Measurements from ENCODE around the gene NRCAM. TPM values are rescaled to one million over a fixed set of nuclear protein-coding genes. Genes with fewer than 3 reads are reported as not detected.

Gene NRCAM
- total RNA-seq, 2 experiments from 2014 or later: 3.4 to 7.0 TPM

DNA sequence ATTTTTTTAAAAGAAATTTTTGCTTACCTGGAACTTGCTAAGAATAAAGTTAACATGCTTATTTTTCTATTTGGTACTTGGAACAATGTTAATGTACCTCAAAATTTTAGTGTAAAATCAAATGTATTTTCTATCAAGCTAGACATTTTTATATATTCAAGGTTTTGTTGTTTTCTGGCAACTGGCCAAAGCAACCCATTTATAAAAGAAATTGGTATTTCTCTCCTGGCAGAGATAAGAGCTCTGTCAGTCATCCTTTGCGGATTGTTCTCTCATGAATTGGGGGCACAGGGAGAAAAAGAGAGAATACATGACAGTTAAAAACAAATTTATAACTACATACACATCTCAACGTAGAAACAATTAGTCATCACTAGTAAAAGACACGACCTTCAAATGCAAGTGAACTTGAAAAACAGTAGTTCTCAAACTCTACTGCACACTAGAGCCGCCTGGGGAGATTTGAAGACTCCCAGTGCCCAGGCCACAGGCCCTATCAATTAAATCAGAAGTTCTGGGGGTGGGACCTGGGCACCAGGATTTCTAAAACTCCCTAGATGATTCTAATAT is 173.7 kb downstream of the NRCAM start:
- Mint-ChIP-seq H3K4me3 (no peak overlapping the region), H3K9me3 (no peaks in the 10 kb centered on the region), H3K27ac (no peak overlapping the region), H3K36me3 (ENCODE audit: low read depth) (no peaks in the 10 kb centered on the region), H3K27me3 (peaks cover 25% of the 10 kb centered on the region), H3K4me1 (ENCODE audit: low read depth) (no peaks in the 10 kb centered on the region)
- Histone ChIP-seq H3K4me3 (ENCODE audit: low read length) (no peak overlapping the region), H3K36me3 (ENCODE audit: insufficient read depth, low read length) (no peaks in the 10 kb centered on the region), H3K27me3 (ENCODE audit: control insufficient read depth in 1 of 2, insufficient read depth in 2 of 2, low read length in 2 of 2) (peaks cover 0 to 4% of the 10 kb centered on the region in 2 experiments), H3K9me3 (ENCODE audit: control insufficient read depth in 1 of 2, insufficient read depth in 1 of 2, low read length in 2 of 2) (no peaks in the 10 kb centered on the region), H3K4me1 (ENCODE audit: insufficient read depth, low read length) (no peaks in the 10 kb centered on the region), H3K27ac (ENCODE audit: low read depth in 1 of 2, low read length in 2 of 2) (no peak overlapping the region)
- ATAC-seq (ENCODE audit: poor library complexity) (no peak), DNase-seq (no peak)
- ChIA-PET CTCF (no interaction called here), POLR2A (no interaction called here)
- no peak for TF ChIP-seq CTCF (IDR thresholded peaks at IDR 0.05)
- intact Hi-C loops (cut with DNase I, micrococcal nuclease): no loop called here

- DNase-seq (no peak), ATAC-seq (ENCODE audit: poor library complexity) (no peak)
- POLR2A ChIA-PET: no interaction called here
- Histone ChIP-seq H3K36me3 (ENCODE audit: insufficient read depth, low read length) (no peaks in the 10 kb centered on the region), H3K9me3 (ENCODE audit: control insufficient read depth in 1 of 2, insufficient read depth in 1 of 2, low read length in 2 of 2) (no peaks in the 10 kb centered on the region), H3K4me1 (ENCODE audit: insufficient read depth, low read length) (no peaks in the 10 kb centered on the region), H3K27ac (ENCODE audit: low read depth in 1 of 2, low read length in 2 of 2) (no peak overlapping the region), H3K4me3 (ENCODE audit: low read length) (no peak overlapping the region), H3K27me3 (ENCODE audit: control insufficient read depth in 1 of 2, insufficient read depth in 2 of 2, low read length in 2 of 2) (no peaks in the 10 kb centered on the region)
- intact Hi-C loops (cut with DNase I, micrococcal nuclease): no loop called here
- CTCF ChIA-PET: no interaction called here
- H3K27me3 Mint-ChIP-seq: peaks cover 13% of the 10 kb centered on the region
- H3K4me3 Mint-ChIP-seq: no peak overlapping the region
- no peaks in the 10 kb centered on the region for H3K9me3 Mint-ChIP-seq
- no peak for TF ChIP-seq CTCF (IDR thresholded peaks at IDR 0.05)
- H3K36me3 Mint-ChIP-seq (ENCODE audit: low read depth): no peaks in the 10 kb centered on the region
- no peaks in the 10 kb centered on the region for H3K4me1 Mint-ChIP-seq (ENCODE audit: low read depth)
- no peak overlapping the region for H3K27ac Mint-ChIP-seq
These were observed 176.1 kb downstream of the NRCAM start for GRCh38 chr7:108280136-108280535.

- no peak for TF ChIP-seq CTCF (IDR thresholded peaks at IDR 0.05)
- no peak overlapping the region for H3K4me3 Mint-ChIP-seq
- DNase-seq: no peak
- Histone ChIP-seq H3K4me3 (ENCODE audit: low read length) (no peak overlapping the region), H3K36me3 (ENCODE audit: insufficient read depth, low read length) (no peaks in the 10 kb centered on the region), H3K4me1 (ENCODE audit: insufficient read depth, low read length) (no peaks in the 10 kb centered on the region), H3K27me3 (ENCODE audit: control insufficient read depth in 1 of 2, insufficient read depth in 2 of 2, low read length in 2 of 2) (no peaks in the 10 kb centered on the region), H3K9me3 (ENCODE audit: control insufficient read depth in 1 of 2, insufficient read depth in 1 of 2, low read length in 2 of 2) (no peaks in the 10 kb centered on the region), H3K27ac (ENCODE audit: low read depth in 1 of 2, low read length in 2 of 2) (no peak overlapping the region)
- H3K4me1 Mint-ChIP-seq (ENCODE audit: low read depth): no peaks in the 10 kb centered on the region
- ChIA-PET POLR2A (no interaction called here), CTCF (no interaction called here)
- H3K36me3 Mint-ChIP-seq (ENCODE audit: low read depth): no peaks in the 10 kb centered on the region
- intact Hi-C loops (cut with DNase I, micrococcal nuclease): no loop called here
- peaks cover 1% of the 10 kb centered on the region for H3K27me3 Mint-ChIP-seq
- peaks cover 2% of the 10 kb centered on the region for H3K9me3 Mint-ChIP-seq
- H3K27ac Mint-ChIP-seq: no peak overlapping the region
- ATAC-seq (ENCODE audit: poor library complexity): no peak
These were observed 177.5 kb downstream of the NRCAM start for GRCh38 chr7:108278776-108279175.
